K562 (cell line): ENCODE data around the gene RSAD1. TPM values are rescaled to one million over a fixed set of nuclear protein-coding genes. Genes with fewer than 3 reads are reported as not detected.

ENCODE experiments used
- CHD1 ChIP-seq: fragments of 200-600 bp; sonication (generic); IDR thresholded peaks from one replicate; pipeline ENCODE4 v1.6.1; 2012; ENCODE audit warnings: mild to moderate bottlenecking, moderate library complexity, low read length, inconsistent platforms
- DIDO1 ChIP-seq: fragments of 450-650 bp; IDR thresholded peaks from 2 replicates; pipeline ENCODE4 v1.6.1; 2016; ENCODE audit warnings: low read depth, missing biosample characterization, missing genetic modification characterization
- EP300 ChIP-seq: IDR thresholded peaks from 2 replicates; pipeline ENCODE4 v1.6.1; 2012; ENCODE audit warnings: low read length, improper control_type of control experiment
- ETV1 ChIP-seq: fragments of 450-650 bp; conservative IDR thresholded peaks from 2 replicates; pipeline ENCODE4 v1.6.1; 2016; ENCODE audit warnings: missing genetic modification characterization, control low read depth, low read depth, missing compliant biosample characterization
- HNRNPL ChIP-seq: fragments of 200-400 bp; formaldehyde crosslinking; IDR thresholded peaks from 2 replicates; pipeline ENCODE4 v1.6.1; 2017; ENCODE audit warnings: low read depth, mild to moderate bottlenecking, low read length
- JUN ChIP-seq, 2 experiments: sonication (generic) in 1 of 2; formaldehyde crosslinking in 1 of 2; IDR thresholded peaks; 2 replicates each; pipeline versions ENCODE4 v1.6.1 to v1.8.0; 2012 to 2022; ENCODE audit warnings: borderline replicate concordance in 2 of 2, mild to moderate bottlenecking in 2 of 2, improper control_type of control experiment in 1 of 2, low read depth in 1 of 2, low read length in 1 of 2, missing genetic modification reagents in 1 of 2
- MBD2 ChIP-seq: sonication (generic); IDR thresholded peaks from 2 replicates; pipeline ENCODE4 v1.6.1; 2016; ENCODE audit warnings: low read depth, borderline replicate concordance
- NONO ChIP-seq, 2 experiments: fragments of 200-400 bp in 1 of 2; fragments of 450-650 bp in 1 of 2; formaldehyde crosslinking in 1 of 2; IDR thresholded peaks; 2 replicates each; pipeline ENCODE4 v1.6.1; 2017; ENCODE audit warnings: low read depth in 2 of 2, mild to moderate bottlenecking in 2 of 2, moderate library complexity in 2 of 2, low read length in 1 of 2
- NR4A1 ChIP-seq, 2 experiments: fragments of 250-450 bp in 1 of 2; fragments of 450-650 bp in 1 of 2; sonication (Bioruptor Pico) in 1 of 2; IDR thresholded peaks; 2 replicates each; pipeline versions ENCODE4 v1.4.0 to v1.6.1; 2016 to 2020; ENCODE audit warnings: mild to moderate bottlenecking in 2 of 2, missing compliant biosample characterization in 1 of 2, missing genetic modification characterization in 1 of 2, moderate library complexity in 1 of 2
- PCBP2 ChIP-seq: fragments of 200-400 bp; formaldehyde crosslinking; IDR thresholded peaks from 2 replicates; pipeline ENCODE4 v1.6.1; 2018; ENCODE audit warnings: low read length, low read depth, mild to moderate bottlenecking, moderate library complexity; ENCODE audit not compliant: poor library complexity, severe bottlenecking
- RAD21 ChIP-seq, 2 experiments: fragments of 250-450 bp in 1 of 2; fragments of 450-650 bp in 1 of 2; sonication (Bioruptor Pico) in 1 of 2; formaldehyde crosslinking in 1 of 2; IDR thresholded peaks in 1 of 2; conservative IDR thresholded peaks in 1 of 2; 2 replicates each; pipeline versions ENCODE4 v1.4.0 to v1.8.0; 2020 to 2022; ENCODE audit warnings: mild to moderate bottlenecking in 2 of 2, moderate library complexity in 1 of 2
- SIN3A ChIP-seq, 2 experiments: fragments of 150-350 bp in 1 of 2; IDR thresholded peaks; 2 replicates each; pipeline ENCODE4 v1.6.1; 2011 to 2016; ENCODE audit warnings: borderline replicate concordance in 2 of 2, low read depth in 2 of 2, low read length in 2 of 2, mild to moderate bottlenecking in 2 of 2, moderate library complexity in 2 of 2; ENCODE audit not compliant: control insufficient read depth in 1 of 2
- SMC3 ChIP-seq: conservative IDR thresholded peaks from 2 replicates; pipeline ENCODE4 v1.6.1; 2011; ENCODE audit warnings: low read depth, low read length, improper control_type of control experiment; ENCODE audit not compliant: insufficient read depth
- ZFX ChIP-seq: sonication (generic); formaldehyde crosslinking; IDR thresholded peaks from 2 replicates; pipeline ENCODE4 v1.8.0; 2022; ENCODE audit warnings: mild to moderate bottlenecking, missing genetic modification reagents, moderate library complexity
- ZNF766 ChIP-seq: fragments of 200-800 bp; sonication (Bioruptor generic); conservative IDR thresholded peaks from 2 replicates; pipeline ENCODE4 v1.6.1; 2016; ENCODE audit warnings: missing genetic modification characterization, missing compliant biosample characterization
- polyA plus RNA-seq, 8 experiments: library from polyadenylated mRNA; depleted of rRNA in 4 of 8; stranded (reverse) in 5 of 8; unstranded in 3 of 8; fragments of >200 nt; fragmentation: Nextera tagmentation in 2 of 8; fragmentation: Illumina TruSeq in 1 of 8; extraction: Ambion mirVana in 2 of 8; extraction: Trizol in 1 of 8; gene quantifications; 2 replicates each; pipeline versions ENCODE4 v1.2.1 to v1.2.3, GENCODE V29; 2011 to 2014; ENCODE audit warnings: inconsistent platforms in 1 of 8, missing spikeins in 1 of 8
- total RNA-seq, 7 experiments: library from RNA; depleted of rRNA in 6 of 7; stranded (reverse); fragments of >200 nt in 6 of 7; fragmentation: Illumina TruSeq in 2 of 7; extraction: Trizol in 2 of 7; gene quantifications; 2 replicates each; pipeline versions ENCODE4 v1.2.1 to v1.2.3, GENCODE V29; 2011 to 2021; ENCODE audit warnings: low replicate concordance in 1 of 7
- TF ChIP-seq, protein P1 (sequence below), 2 experiments: fragments of 450-650 bp; IDR thresholded peaks; 2 replicates each; pipeline ENCODE4 v1.6.1; 2016
- TF ChIP-seq, protein P2 (sequence below), 2 experiments: IDR thresholded peaks; 2 replicates each; pipeline ENCODE4 v1.6.1; 2011; ENCODE audit warnings: borderline replicate concordance in 1 of 2, control low read depth in 1 of 2, low read depth in 1 of 2, low read length in 1 of 2, mild to moderate bottlenecking in 1 of 2, mixed read lengths in 1 of 2, moderate library complexity in 1 of 2; ENCODE audit not compliant: insufficient read depth in 1 of 2, insufficient read length in 1 of 2, poor library complexity in 1 of 2, severe bottlenecking in 1 of 2; ENCODE audit errors: extremely low read depth in 1 of 2
- TF ChIP-seq, protein P3 (sequence below): sonication (generic); formaldehyde crosslinking; IDR thresholded peaks from 2 replicates; pipeline ENCODE4 v1.9.0; 2022; ENCODE audit warnings: mild to moderate bottlenecking, missing genetic modification reagents
- TF ChIP-seq, protein P4 (sequence below): sonication (generic); formaldehyde crosslinking; IDR thresholded peaks from 2 replicates; pipeline ENCODE4 v1.8.0; 2022; ENCODE audit warnings: mild to moderate bottlenecking, missing genetic modification reagents

The RSAD1 gene
- total and polyA plus RNA-seq, 9 of the 15 experiments (the other 6 are each of a cell fraction or from before 2014, with no cell fraction given): 4.5 to 42.5 (median 26.8) TPM

DNA sequence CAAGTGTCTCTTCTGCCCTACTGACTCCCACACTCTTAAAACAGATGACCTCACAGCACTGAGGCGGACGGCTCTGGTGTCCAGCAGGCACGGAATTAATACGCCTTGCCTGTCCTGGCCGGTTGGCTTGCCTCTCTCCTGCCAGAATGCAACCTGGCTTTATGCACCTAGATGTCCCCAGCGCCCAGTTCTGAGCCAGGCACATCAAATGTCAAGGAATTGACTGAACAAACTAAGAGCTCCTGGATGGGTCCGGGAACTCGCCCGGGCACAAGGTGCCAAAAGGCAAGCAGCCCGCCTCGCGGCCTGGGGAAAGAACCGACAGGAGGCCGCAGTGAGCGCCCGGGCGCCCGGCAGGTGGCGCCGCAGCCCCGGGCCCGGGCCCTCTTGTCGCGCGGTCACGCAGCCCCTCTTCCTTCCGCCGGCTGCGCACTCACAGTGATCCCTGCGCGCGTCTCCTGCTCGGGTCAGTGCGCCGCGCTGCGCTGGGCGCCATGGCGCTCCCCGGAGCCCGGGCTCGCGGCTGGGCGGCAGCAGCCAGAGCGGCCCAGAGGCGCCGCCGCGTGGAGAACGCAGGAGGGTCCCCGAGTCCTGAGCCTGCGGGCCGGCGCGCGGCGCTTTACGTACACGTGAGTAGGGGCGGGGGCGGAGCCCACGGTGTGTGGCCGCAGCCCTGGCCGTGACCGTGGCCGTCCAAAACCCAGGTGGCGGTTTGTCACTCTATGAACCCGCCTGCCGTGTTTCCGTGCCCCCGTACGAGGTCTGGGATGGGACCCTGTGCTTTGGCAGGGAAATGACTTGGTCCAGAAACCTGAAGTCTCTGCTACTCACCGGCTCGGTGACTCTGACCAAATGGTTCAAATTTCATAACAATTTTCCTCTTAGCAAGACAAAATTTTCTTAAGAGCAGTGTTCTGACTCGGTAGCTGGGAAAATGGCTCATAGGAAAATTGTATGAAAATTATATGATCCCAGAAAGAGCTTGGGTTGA is at the start of gene RSAD1 (continued):
- TF ChIP-seq JUN (IDR thresholded peaks at IDR 0.05; ENCODE audit: borderline replicate concordance, low read depth, low read length) (0 out of 2 replicates have a peak, but pooled peaks have one; percentile 32), JUN (CRISPR knock-in tag; IDR thresholded peaks at IDR 0.05; ENCODE audit: borderline replicate concordance) (no peak), NR4A1 (CRISPR knock-in tag; IDR thresholded peaks at IDR 0.05) (0 out of 2 replicates have a peak, but pooled peaks have one; percentile 12), NR4A1 (tag; IDR thresholded peaks at IDR 0.05) (peak; percentile 82; the same call in 1 of the 2 replicates), MBD2 (peak; percentile 62; the same call in 1 of the 2 replicates), SIN3A (IDR thresholded peaks at IDR 0.05; ENCODE audit: borderline replicate concordance in 2 of 2, control insufficient read depth in 1 of 2, low read depth in 2 of 2, low read length in 2 of 2) (peak; percentile 0 to 83; a peak in 3 of 4 replicates), PCBP2 (no peak), EP300 (peak; percentile 13; the same call in 1 of the 2 replicates), CHD1 (peak; percentile 78), SMC3 (peak; percentile 47), ZNF766 (CRISPR knock-in tag) (peak; percentile 59; the same call in 1 of the 2 replicates), NONO (IDR thresholded peaks at IDR 0.05; ENCODE audit: low read depth in 2 of 2, low read length in 1 of 2) (peak; percentile 93 to 94), RAD21 (CRISPR knock-in tag; conservative IDR thresholded peaks at IDR 0.05 in 1 of 2, IDR thresholded peaks at IDR 0.05 in 1 of 2) (peak; percentile 83 to 86), ETV1 (tag) (0 out of 2 replicates have a peak, but pooled peaks have one; percentile 21), ZFX (peak; percentile 97), DIDO1 (tag) (0 out of 2 replicates have a peak, but pooled peaks have one; percentile 38), HNRNPL (peak; percentile 45; the same call in 1 of the 2 replicates)
- TF ChIP-seq, protein P1, sequence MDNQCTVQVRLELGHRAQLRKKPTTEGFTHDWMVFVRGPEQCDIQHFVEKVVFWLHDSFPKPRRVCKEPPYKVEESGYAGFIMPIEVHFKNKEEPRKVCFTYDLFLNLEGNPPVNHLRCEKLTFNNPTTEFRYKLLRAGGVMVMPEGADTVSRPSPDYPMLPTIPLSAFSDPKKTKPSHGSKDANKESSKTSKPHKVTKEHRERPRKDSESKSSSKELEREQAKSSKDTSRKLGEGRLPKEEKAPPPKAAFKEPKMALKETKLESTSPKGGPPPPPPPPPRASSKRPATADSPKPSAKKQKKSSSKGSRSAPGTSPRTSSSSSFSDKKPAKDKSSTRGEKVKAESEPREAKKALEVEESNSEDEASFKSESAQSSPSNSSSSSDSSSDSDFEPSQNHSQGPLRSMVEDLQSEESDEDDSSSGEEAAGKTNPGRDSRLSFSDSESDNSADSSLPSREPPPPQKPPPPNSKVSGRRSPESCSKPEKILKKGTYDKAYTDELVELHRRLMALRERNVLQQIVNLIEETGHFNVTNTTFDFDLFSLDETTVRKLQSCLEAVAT (IDR thresholded peaks at IDR 0.05): peak in 1 of 2 experiments; percentile 46; a peak in 1 of 4 replicates
- TF ChIP-seq, protein P2, sequence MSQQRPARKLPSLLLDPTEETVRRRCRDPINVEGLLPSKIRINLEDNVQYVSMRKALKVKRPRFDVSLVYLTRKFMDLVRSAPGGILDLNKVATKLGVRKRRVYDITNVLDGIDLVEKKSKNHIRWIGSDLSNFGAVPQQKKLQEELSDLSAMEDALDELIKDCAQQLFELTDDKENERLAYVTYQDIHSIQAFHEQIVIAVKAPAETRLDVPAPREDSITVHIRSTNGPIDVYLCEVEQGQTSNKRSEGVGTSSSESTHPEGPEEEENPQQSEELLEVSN (IDR thresholded peaks at IDR 0.05; ENCODE audit: borderline replicate concordance in 1 of 2, extremely low read depth in 1 of 2, insufficient read depth in 1 of 2, insufficient read length in 1 of 2, low read depth in 1 of 2, low read length in 1 of 2, poor library complexity in 1 of 2, severe bottlenecking in 1 of 2): peak; percentile 77 to 89
- TF ChIP-seq, protein P3, sequence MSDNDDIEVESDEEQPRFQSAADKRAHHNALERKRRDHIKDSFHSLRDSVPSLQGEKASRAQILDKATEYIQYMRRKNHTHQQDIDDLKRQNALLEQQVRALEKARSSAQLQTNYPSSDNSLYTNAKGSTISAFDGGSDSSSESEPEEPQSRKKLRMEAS: peak; percentile 94
- TF ChIP-seq, protein P4, sequence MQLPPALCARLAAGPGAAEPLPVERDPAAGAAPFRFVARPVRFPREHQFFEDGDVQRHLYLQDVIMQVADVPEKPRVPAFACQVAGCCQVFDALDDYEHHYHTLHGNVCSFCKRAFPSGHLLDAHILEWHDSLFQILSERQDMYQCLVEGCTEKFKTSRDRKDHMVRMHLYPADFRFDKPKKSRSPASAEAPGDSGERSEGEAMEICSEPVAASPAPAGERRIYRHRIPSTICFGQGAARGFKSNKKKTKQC (CRISPR knock-in tag): peak; percentile 58
